Gastroesophageal sphincter (tissue), 3 donors: ENCODE results near the gene RPS3.

ENCODE experiments used
- POLR2A ChIP-seq, 2 donors: fragments of 450-650 bp; IDR thresholded peaks; one replicate each; pipeline ENCODE4 v1.6.1; 2017; ENCODE audit warnings: antibody characterized with exemption in 2 of 2, mild to moderate bottlenecking in 2 of 2, moderate library complexity in 1 of 2
- POLR2AphosphoS5 ChIP-seq: sonication (generic); formaldehyde crosslinking; IDR thresholded peaks from one replicate; pipeline ENCODE4 v1.6.1; 2017; ENCODE audit warnings: antibody characterized with exemption
- TF ChIP-seq, protein P1 (sequence below), 4 experiments: fragments of 200-600 bp in 2 of 4; fragments of 450-650 bp in 2 of 4; sonication (generic) in 1 of 4; IDR thresholded peaks; one replicate each; pipeline ENCODE4 v1.5.1; 2017 to 2019; ENCODE audit warnings: antibody characterized with exemption in 4 of 4, mild to moderate bottlenecking in 2 of 4, moderate library complexity in 2 of 4

DNA sequence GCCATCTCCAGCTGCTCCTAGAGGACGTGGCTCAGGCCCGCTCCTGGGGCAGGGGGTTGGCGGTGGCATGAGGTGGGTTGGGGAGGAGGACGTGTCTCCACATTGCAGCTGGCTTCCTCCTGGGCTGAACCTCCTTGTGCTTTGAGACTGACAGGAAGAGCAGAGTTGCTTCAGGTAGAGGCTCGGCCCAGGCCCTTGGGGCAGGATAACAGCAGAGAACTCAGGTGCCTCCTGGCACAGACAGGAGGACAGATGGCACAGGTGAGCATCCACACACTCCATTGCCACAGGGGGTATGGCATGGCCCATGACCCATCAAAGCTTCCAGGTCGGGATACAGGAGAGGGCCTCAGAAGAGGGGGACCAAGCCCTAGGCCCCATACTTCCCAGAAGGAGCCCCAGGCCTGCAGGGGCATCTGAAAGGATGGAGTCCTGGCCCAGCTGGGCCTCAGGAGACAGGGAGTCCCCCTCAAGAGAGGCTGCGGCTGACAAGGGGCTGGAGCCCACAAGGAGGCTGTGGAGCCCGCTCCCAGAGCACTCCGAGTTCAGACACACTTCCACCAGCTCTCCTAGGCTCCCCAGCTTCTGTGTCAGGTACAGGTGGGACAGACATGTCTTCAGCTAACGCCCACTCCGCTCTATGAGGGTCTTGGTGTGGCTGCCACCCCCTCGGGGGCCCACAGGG is 35.7 kb downstream of the RPS3 start:
- TF ChIP-seq, protein P1, sequence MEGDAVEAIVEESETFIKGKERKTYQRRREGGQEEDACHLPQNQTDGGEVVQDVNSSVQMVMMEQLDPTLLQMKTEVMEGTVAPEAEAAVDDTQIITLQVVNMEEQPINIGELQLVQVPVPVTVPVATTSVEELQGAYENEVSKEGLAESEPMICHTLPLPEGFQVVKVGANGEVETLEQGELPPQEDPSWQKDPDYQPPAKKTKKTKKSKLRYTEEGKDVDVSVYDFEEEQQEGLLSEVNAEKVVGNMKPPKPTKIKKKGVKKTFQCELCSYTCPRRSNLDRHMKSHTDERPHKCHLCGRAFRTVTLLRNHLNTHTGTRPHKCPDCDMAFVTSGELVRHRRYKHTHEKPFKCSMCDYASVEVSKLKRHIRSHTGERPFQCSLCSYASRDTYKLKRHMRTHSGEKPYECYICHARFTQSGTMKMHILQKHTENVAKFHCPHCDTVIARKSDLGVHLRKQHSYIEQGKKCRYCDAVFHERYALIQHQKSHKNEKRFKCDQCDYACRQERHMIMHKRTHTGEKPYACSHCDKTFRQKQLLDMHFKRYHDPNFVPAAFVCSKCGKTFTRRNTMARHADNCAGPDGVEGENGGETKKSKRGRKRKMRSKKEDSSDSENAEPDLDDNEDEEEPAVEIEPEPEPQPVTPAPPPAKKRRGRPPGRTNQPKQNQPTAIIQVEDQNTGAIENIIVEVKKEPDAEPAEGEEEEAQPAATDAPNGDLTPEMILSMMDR (IDR thresholded peaks at IDR 0.05): no peak
- no peak for TF ChIP-seq POLR2AphosphoS5
- TF ChIP-seq POLR2A (IDR thresholded peaks at IDR 0.05): no peak
